Endothelial cell of umbilical vein (primary cell): ENCODE data around the gene AGRN.

Experiments used
- MAX ChIP-seq: IDR thresholded peaks from 2 replicates; pipeline ENCODE4 v1.6.1; 2011; ENCODE audit not compliant: insufficient read depth, insufficient read length
- POLR2A ChIP-seq: IDR thresholded peaks from 2 replicates; pipeline ENCODE4 v1.6.1; 2012; ENCODE audit warnings: low read depth, mild to moderate bottlenecking, control low read depth, low read length
- POLR2AphosphoS5 ChIP-seq: IDR thresholded peaks from 2 replicates; pipeline ENCODE4 v1.6.1; 2012; ENCODE audit warnings: low read depth, mild to moderate bottlenecking, control low read depth, low read length, moderate library complexity; ENCODE audit not compliant: insufficient read depth

GRCh38 chr1:1035291-1035943 lies 15.5 kb downstream of the AGRN start:
- no peak for TF ChIP-seq MAX
- no peak for TF ChIP-seq POLR2A
- no peak for TF ChIP-seq POLR2AphosphoS5
